Vagina (tissue), 2 donors: Measurements from ENCODE around the gene COLQ. TPM values are rescaled to one million over a fixed set of nuclear protein-coding genes. Genes with fewer than 3 reads are reported as not detected.

Experiments
- DNase-seq, 2 donors: peaks; one replicate each; pipeline ENCODE4 v3.0.0-alpha.2; 2017; ENCODE audit errors: extremely low spot score in 2 of 2
- H3K27ac ChIP-seq: fragments of 200-600 bp; sonication (generic); one replicate; pipeline ENCODE4 v1.5.1; 2019
- H3K27me3 ChIP-seq: fragments of 200-600 bp; sonication (generic); one replicate; pipeline ENCODE4 v1.5.1; 2019
- H3K36me3 ChIP-seq, 2 donors: fragments of 200-600 bp; sonication (generic); one replicate each; pipeline ENCODE4 v1.5.1; 2017 to 2019
- H3K4me1 ChIP-seq: fragments of 200-600 bp; sonication (generic); one replicate; pipeline ENCODE4 v1.5.1; 2019
- H3K4me3 ChIP-seq, 2 donors: fragments of 200-600 bp; sonication (generic); 1 replicate in 1 of 2; 2 replicates in 1 of 2; pipeline ENCODE4 v1.5.1; 2016 to 2019
- H3K9me3 ChIP-seq: fragments of 200-600 bp; sonication (generic); one replicate; pipeline ENCODE4 v1.5.1; 2019
- POLR2A ChIP-seq, 2 donors: fragments of 450-650 bp; IDR thresholded peaks; one replicate each; pipeline ENCODE4 v1.6.1; 2017; ENCODE audit warnings: antibody characterized with exemption in 2 of 2, mild to moderate bottlenecking in 2 of 2, moderate library complexity in 2 of 2
- POLR2AphosphoS5 ChIP-seq, 2 donors: sonication (generic); formaldehyde crosslinking; IDR thresholded peaks; one replicate each; pipeline ENCODE4 v1.9.0; 2017; ENCODE audit warnings: antibody characterized with exemption in 2 of 2, mild to moderate bottlenecking in 2 of 2, low read depth in 1 of 2; ENCODE audit not compliant: insufficient read depth in 1 of 2
- intact Hi-C: fragments of 100-400 bp; cut with DNase I; formaldehyde crosslinking; loops from one replicate; pipeline ENCODE4 v1.15.1; 2023
- total RNA-seq: library from RNA; depleted of rRNA; stranded (reverse); fragments of >200 nt; gene quantifications from one replicate; pipeline ENCODE4 v1.2.3, GENCODE V29; 2016
- TF ChIP-seq, protein P1 (sequence below), 3 experiments: fragments of 450-650 bp in 2 of 3; fragments of 200-600 bp in 1 of 3; sonication (generic) in 1 of 3; IDR thresholded peaks; one replicate each; pipeline ENCODE4 v1.5.1; 2017 to 2019; ENCODE audit warnings: antibody characterized with exemption in 3 of 3, mild to moderate bottlenecking in 2 of 3, moderate library complexity in 2 of 3

Gene COLQ
- total RNA-seq, 1 donor from 2014 or later = 12.8 TPM

DNA sequence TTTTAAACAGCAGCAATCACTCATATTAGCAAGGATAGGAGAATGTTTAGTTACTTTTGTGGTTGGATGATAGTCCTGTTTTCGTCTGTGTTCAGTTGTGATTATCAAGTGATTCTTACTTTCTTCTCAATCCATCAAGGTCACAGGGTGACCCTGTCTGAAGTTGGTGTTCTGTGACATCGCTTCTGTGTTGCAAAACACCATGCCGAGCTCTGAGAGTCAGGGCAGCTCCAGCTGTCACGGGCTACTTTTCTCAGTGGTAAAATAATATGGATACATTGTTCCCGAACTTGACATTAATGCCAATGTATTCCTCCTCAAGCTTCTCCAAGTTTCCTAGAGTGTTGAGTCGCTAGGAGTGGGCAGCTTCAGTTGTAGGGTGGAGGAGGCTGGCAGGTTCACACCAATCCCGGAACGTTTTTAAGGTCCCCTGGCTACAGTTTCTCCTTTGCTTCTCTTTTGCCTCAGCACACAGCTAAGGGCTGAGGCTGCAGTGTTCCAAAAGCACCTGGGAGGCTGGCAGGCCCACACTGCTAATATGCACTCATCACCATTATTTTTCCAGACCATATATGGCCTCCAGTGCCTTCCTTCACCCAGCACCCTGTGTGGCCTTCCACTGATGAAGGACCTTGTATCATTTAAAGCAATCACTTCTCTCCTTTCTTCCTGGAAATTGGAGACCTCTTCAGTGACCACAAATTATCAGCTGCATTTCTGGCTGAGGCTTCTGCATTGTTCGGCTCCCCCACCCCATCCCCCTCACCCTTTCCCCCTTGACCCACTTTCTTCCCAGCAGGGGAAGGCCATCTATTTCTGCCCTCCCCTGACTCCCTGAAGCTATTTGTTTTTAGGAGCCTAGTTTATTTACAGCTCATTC lies 25.8 kb downstream of the COLQ start:
- Histone ChIP-seq H3K4me3 (no peak overlapping the region), H3K4me1 (no peaks in the 10 kb centered on the region), H3K27ac (no peak overlapping the region), H3K36me3 (no peaks in the 10 kb centered on the region), H3K9me3 (no peaks in the 10 kb centered on the region), H3K27me3 (no peaks in the 10 kb centered on the region)
- TF ChIP-seq POLR2A (IDR thresholded peaks at IDR 0.05) (no peak), POLR2AphosphoS5 (IDR thresholded peaks at IDR 0.05; ENCODE audit: insufficient read depth in 1 of 2, low read depth in 1 of 2) (no peak)
- TF ChIP-seq, protein P1, sequence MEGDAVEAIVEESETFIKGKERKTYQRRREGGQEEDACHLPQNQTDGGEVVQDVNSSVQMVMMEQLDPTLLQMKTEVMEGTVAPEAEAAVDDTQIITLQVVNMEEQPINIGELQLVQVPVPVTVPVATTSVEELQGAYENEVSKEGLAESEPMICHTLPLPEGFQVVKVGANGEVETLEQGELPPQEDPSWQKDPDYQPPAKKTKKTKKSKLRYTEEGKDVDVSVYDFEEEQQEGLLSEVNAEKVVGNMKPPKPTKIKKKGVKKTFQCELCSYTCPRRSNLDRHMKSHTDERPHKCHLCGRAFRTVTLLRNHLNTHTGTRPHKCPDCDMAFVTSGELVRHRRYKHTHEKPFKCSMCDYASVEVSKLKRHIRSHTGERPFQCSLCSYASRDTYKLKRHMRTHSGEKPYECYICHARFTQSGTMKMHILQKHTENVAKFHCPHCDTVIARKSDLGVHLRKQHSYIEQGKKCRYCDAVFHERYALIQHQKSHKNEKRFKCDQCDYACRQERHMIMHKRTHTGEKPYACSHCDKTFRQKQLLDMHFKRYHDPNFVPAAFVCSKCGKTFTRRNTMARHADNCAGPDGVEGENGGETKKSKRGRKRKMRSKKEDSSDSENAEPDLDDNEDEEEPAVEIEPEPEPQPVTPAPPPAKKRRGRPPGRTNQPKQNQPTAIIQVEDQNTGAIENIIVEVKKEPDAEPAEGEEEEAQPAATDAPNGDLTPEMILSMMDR (IDR thresholded peaks at IDR 0.05) = no peak
- intact Hi-C loops = no loop called here
- DNase-seq = no peak

DNA sequence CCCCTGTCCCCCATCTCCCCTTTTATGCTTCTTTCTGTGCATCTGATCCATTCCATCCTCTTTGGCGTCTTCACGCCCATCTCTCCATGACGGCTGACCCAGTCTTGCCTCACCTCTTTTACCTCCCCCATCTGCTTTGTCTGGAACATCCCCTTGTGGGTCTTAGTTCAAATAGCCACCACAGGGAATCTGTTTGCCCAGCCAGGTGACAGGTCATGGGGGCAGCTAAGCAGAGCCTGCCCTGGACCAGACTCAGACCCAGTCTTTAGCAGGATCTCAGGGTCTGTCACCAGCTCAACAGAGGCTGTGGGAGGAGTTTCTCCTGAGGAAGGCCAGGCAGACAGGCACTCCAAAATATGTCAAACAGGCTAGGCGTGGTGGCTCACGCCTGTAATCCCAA lies 28.1 kb downstream of the COLQ start:
- no peak for DNase-seq
- no peak overlapping the region for H3K4me3 ChIP-seq
- no peaks in the 10 kb centered on the region for H3K9me3 ChIP-seq
- no peak overlapping the region for H3K27ac ChIP-seq
- no peak for TF ChIP-seq POLR2A (IDR thresholded peaks at IDR 0.05)
- intact Hi-C loops = no loop called here
- H3K36me3 ChIP-seq = no peaks in the 10 kb centered on the region
- H3K27me3 ChIP-seq = no peaks in the 10 kb centered on the region
- no peaks in the 10 kb centered on the region for H3K4me1 ChIP-seq

DNA sequence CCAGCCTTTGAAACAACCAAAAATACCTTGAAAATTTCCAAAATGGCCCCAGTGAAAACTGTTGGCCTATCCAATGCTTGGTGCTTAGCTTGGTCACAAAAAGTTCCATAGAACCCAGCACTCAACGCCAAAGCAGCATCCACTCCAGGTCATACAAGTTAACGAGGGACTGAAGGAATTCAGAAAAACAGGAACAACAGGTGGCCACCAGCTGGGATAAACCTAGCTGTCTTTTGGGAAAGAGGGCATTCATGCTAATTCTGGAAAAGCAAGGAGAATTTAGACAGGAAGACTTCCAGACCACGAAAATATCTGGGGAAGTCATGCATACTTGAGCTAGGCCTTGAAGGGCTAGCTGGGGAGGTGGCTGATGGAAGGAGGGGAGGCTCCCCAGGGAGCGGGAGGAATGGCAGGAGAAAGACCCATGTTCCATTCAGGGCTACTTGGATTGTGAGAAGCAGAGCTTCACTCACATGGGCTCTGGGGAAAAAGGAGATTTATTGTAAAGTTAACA lies 28.6 kb downstream of the COLQ start:
- DNase-seq = no peak
- intact Hi-C loops = no loop called here
- no peak overlapping the region for H3K4me3 ChIP-seq

DNA sequence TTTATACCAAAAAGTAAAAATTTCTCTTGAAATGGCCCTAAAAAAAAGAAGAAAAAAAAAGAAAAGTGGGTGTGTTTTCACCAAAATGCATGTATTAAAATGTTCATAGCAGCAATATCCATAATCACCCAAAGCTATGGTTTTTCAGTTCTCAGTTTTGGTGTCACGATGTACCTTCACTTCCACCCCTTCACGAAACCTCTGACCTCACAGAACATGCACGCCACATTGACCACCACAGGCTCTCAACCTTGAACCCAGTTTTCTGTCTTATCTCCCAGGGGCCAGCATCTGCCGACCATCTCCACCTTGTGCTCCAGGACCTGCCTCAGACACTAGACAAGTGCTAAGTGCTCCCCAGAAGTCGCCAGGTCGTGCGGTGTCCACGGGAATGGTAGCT lies 30.4 kb downstream of the COLQ start:
- no peaks in the 10 kb centered on the region for H3K9me3 ChIP-seq
- no peaks in the 10 kb centered on the region for H3K36me3 ChIP-seq
- intact Hi-C loops = no loop called here
- TF ChIP-seq, protein P1 (IDR thresholded peaks at IDR 0.05) = no peak
- TF ChIP-seq POLR2AphosphoS5 (IDR thresholded peaks at IDR 0.05; ENCODE audit: insufficient read depth in 1 of 2, low read depth in 1 of 2) (no peak), POLR2A (IDR thresholded peaks at IDR 0.05) (no peak)
- H3K4me1 ChIP-seq = no peaks in the 10 kb centered on the region
- H3K27ac ChIP-seq = no peak overlapping the region
- DNase-seq = no peak
- H3K4me3 ChIP-seq = no peak overlapping the region
- no peaks in the 10 kb centered on the region for H3K27me3 ChIP-seq

More for the DNA sequence above, 28.6 kb downstream of the COLQ start:
- Histone ChIP-seq H3K4me1 (no peaks in the 10 kb centered on the region), H3K27me3 (no peaks in the 10 kb centered on the region), H3K36me3 (no peaks in the 10 kb centered on the region), H3K27ac (no peak overlapping the region), H3K9me3 (no peaks in the 10 kb centered on the region)
- TF ChIP-seq POLR2A (IDR thresholded peaks at IDR 0.05) = no peak
- TF ChIP-seq, protein P1 (IDR thresholded peaks at IDR 0.05) = no peak
- no peak for TF ChIP-seq POLR2AphosphoS5 (IDR thresholded peaks at IDR 0.05; ENCODE audit: insufficient read depth in 1 of 2, low read depth in 1 of 2)

DNA sequence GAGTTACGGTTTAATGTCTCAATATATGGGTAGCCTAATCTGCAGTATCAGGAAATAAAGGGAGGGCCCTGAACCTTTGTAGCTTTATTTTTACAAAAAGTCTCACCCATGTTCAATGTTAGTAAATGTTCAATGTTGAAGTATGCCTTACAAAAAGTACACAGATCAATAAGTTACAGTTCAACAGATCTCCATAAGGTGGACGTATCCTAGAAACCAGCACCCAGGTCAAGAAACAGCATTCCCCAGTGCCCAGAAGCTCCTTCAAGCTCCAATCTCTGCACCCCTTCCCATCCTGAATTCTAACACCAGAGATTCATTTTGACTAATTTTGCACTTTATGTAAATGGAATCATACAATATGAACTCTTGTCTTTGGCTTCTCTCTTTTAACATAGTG lies 31.3 kb downstream of the COLQ start:
- no peaks in the 10 kb centered on the region for H3K9me3 ChIP-seq
- no peaks in the 10 kb centered on the region for H3K36me3 ChIP-seq
- no peak for DNase-seq
- no peak overlapping the region for H3K4me3 ChIP-seq
- H3K27me3 ChIP-seq = no peaks in the 10 kb centered on the region
- H3K4me1 ChIP-seq = no peaks in the 10 kb centered on the region
- TF ChIP-seq POLR2A (IDR thresholded peaks at IDR 0.05) (no peak), POLR2AphosphoS5 (IDR thresholded peaks at IDR 0.05; ENCODE audit: insufficient read depth in 1 of 2, low read depth in 1 of 2) (no peak)
- TF ChIP-seq, protein P1 (IDR thresholded peaks at IDR 0.05) = no peak
- intact Hi-C loops = no loop called here
- H3K27ac ChIP-seq = no peak overlapping the region
